GM12801 (cell line): Measurements from ENCODE around the gene WBP1.

Experiments used
- CTCF ChIP-seq: IDR thresholded peaks from one replicate; pipeline ENCODE4 v1.5.1; 2011; ENCODE audit warnings: control low read depth; ENCODE audit not compliant: insufficient read length; ENCODE audit errors: extremely low read depth

The WBP1 gene

GRCh38 chr2:74454654-74455511 lies 3.4 kb upstream of the WBP1 start, which contains the start of gene INO80B:
INO80B (plus strand) TSS chr2:74455087; CDS start chr2:74455117, 30 bp downstream.
- TF ChIP-seq CTCF = no peak

- TF ChIP-seq CTCF = no peak
Observed at GRCh38 chr2:74457129-74457548, 1.1 kb upstream of the WBP1 start.

- TF ChIP-seq CTCF = no peak
Observed at GRCh38 chr2:74457549-74458131, 598 bp upstream of the WBP1 start.

- TF ChIP-seq CTCF = no peak
Observed at GRCh38 chr2:74458938-74459363, 713 bp downstream of the WBP1 start.

GRCh38 chr2:74461187-74462053 lies 3.2 kb downstream of the WBP1 start:
- TF ChIP-seq CTCF = no peak

- TF ChIP-seq CTCF = no peak
Observed at GRCh38 chr2:74462054-74462785, 4.0 kb downstream of the WBP1 start.
